WERI-Rb-1 (cell line): ENCODE measurements around the gene CST5.

Experiments
- DNase-seq: peaks from one replicate; pipeline ENCODE4 v3.0.0-alpha.2; 2020
- H3K27ac ChIP-seq: fragments of 250-450 bp; sonication (Bioruptor Pico); 2 replicates; pipeline ENCODE4 v1.5.1; 2020; ENCODE audit warnings: mild to moderate bottlenecking, moderate library complexity
- H3K27me3 ChIP-seq: fragments of 250-450 bp; sonication (Bioruptor Pico); 2 replicates; pipeline ENCODE4 v1.5.1; 2021; ENCODE audit warnings: mild to moderate bottlenecking, low read depth, moderate library complexity; ENCODE audit not compliant: insufficient read depth, severe bottlenecking
- H3K36me3 ChIP-seq: fragments of 250-450 bp; sonication (Bioruptor Pico); 2 replicates; pipeline ENCODE4 v1.5.1; 2020; ENCODE audit warnings: mild to moderate bottlenecking, moderate library complexity
- H3K4me3 ChIP-seq: 2 replicates; pipeline ENCODE4 v1.5.1; 2011; ENCODE audit warnings: low read depth, mild to moderate bottlenecking, control low read depth, low read length
- H3K9me3 ChIP-seq: fragments of 250-450 bp; sonication (Bioruptor Pico); 2 replicates; pipeline ENCODE4 v1.5.1; 2021; ENCODE audit warnings: mild to moderate bottlenecking, moderate library complexity; ENCODE audit not compliant: severe bottlenecking
- TF ChIP-seq, protein P1 (sequence below): IDR thresholded peaks from 2 replicates; pipeline ENCODE4 v1.5.1; 2011; ENCODE audit warnings: low read depth, mild to moderate bottlenecking, control low read depth, inconsistent platforms, low read length

The CST5 gene

DNA sequence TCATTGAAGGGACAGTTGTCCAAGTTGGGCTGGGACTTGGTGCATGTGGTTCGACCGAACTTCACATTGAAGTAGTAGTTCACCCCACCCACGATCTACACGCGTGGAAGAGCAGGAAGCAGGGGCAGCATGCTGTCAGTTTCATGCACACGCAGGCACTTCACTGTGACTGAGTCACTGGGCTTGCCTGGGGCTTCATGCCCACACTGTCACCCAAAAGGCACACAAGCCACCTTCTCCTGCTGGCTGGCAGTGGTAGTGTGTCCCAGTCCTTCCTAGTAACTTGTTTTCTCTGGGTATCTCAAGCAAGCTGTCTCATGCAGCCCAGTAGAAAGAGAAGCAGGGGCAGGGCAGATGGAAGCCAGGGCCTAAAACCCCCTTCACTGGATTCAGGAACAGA is 2.0 kb downstream of the CST5 start:
- Histone ChIP-seq H3K27me3 (no peaks in the 10 kb centered on the region), H3K36me3 (no peaks in the 10 kb centered on the region), H3K9me3 (no peaks in the 10 kb centered on the region), H3K27ac (no peak overlapping the region), H3K4me3 (no peak overlapping the region)
- TF ChIP-seq, protein P1, sequence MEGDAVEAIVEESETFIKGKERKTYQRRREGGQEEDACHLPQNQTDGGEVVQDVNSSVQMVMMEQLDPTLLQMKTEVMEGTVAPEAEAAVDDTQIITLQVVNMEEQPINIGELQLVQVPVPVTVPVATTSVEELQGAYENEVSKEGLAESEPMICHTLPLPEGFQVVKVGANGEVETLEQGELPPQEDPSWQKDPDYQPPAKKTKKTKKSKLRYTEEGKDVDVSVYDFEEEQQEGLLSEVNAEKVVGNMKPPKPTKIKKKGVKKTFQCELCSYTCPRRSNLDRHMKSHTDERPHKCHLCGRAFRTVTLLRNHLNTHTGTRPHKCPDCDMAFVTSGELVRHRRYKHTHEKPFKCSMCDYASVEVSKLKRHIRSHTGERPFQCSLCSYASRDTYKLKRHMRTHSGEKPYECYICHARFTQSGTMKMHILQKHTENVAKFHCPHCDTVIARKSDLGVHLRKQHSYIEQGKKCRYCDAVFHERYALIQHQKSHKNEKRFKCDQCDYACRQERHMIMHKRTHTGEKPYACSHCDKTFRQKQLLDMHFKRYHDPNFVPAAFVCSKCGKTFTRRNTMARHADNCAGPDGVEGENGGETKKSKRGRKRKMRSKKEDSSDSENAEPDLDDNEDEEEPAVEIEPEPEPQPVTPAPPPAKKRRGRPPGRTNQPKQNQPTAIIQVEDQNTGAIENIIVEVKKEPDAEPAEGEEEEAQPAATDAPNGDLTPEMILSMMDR: 0 out of 2 replicates have a peak, but pooled peaks have one; percentile 13
- DNase-seq: no peak

DNA sequence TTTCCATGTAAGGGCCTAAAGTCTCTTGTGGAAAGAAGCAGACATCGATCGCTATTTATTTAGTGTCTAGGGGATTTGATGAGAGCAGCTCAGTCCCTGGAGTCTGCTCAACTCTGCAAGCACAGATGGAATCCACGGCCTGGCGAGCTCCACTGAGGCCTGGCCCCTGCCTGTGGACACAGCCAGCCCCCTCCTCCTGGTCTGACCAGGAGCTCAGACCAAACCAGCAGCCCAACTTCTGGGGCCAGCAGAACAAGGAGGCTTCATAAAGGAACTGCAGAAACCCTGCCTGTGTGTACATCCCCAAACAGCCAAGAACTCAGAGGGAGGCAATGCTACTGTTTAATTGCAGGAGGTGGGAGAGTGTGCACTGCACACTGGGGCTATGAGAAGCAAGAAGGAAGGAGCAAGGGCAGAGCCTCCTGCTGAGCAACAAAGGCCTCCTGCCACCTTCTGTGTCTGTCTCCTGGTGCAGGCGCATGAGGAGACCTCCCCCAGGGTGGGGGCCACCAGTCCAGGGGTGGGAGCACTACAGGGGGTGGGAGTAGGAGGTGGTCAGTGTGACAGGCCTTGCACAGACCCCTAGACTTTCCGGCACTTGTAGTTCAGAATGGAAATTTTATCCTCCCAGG is 3.8 kb downstream of the CST5 start:
- TF ChIP-seq, protein P1: no peak

DNA sequence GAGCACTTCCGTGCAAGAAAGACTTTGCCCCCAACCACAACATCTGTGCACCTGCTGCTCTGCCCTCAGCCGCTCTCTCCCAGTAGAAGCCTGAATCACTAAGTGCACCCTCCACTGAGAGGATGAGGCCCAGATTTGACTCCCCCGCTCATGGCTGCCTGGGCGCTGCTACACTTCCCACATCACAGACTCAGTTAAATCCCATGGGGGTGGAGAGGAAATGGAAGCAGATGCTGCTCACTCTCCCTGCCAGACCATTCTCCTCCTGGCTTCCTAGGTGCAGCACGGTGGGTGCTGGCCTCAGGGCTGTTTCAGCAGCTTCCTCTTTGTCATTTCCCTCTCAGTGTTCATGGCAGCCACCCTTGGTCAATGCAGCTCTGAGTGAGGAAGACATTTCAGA is 4.8 kb downstream of the CST5 start:
- no peak overlapping the region for H3K27ac ChIP-seq
- no peaks in the 10 kb centered on the region for H3K9me3 ChIP-seq
- H3K36me3 ChIP-seq: no peaks in the 10 kb centered on the region
- peak; percentile 42 for DNase-seq
- TF ChIP-seq, protein P1: no peak
- H3K4me3 ChIP-seq: no peak overlapping the region
- H3K27me3 ChIP-seq: no peaks in the 10 kb centered on the region

More for the DNA sequence above, 3.8 kb downstream of the CST5 start:
- Histone ChIP-seq H3K4me3 (no peak overlapping the region), H3K27me3 (no peaks in the 10 kb centered on the region), H3K36me3 (no peaks in the 10 kb centered on the region), H3K9me3 (no peaks in the 10 kb centered on the region), H3K27ac (no peak overlapping the region)
- DNase-seq: no peak

DNA sequence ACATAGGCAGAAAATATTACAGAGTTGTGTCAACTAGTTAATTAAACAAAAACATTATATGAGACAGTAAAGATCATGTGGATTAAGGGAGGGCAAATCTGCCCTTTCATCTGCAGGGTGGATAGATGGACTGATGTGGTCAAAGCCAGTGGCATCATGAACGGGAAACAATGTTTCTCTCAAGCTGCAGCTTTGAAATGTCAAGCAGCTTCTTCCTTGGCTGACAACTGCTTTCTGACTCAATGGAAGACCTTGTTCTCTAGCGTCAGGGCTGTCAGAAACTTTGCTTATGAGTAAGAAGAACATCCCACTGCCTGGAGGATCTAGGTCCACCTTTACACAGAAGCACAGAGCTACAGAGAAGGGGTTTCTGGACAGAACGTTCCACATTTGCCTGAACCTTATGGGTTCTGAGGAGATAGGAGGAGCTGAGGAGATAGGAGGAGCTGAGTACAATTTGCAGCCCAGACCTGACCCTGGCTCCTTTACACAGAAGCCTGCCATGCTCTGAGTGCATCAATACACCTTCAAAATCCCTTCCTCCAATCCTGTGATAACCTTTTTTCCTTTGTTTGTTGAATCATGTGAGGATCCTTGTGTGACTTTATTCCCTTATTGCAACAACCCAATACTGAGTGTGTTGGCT is 6.1 kb downstream of the CST5 start:
- DNase-seq: no peak
- no peak overlapping the region for H3K27ac ChIP-seq
- no peaks in the 10 kb centered on the region for H3K36me3 ChIP-seq
- no peaks in the 10 kb centered on the region for H3K9me3 ChIP-seq
- TF ChIP-seq, protein P1: no peak
- no peaks in the 10 kb centered on the region for H3K27me3 ChIP-seq
- no peak overlapping the region for H3K4me3 ChIP-seq

DNA sequence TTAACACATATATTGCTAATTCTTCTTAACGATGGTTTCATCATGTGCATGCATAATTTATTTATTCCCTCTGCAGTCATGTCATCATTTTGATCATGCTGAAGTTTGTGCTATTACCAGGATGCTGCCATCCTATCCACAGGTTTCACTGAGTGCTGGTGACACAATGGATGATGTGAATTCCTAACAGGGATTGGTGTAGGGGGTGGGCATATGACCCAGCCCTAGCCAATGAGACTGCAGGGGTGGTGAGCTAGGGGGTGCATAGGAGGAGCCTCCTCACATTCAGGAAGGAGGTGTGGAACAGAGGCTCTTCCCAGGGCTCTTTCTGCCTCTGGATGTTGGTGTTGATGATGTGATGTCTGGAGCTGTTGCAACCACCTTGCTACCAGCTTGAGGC is 7.5 kb downstream of the CST5 start:
- DNase-seq: no peak
- no peak overlapping the region for H3K4me3 ChIP-seq
- H3K27me3 ChIP-seq: no peaks in the 10 kb centered on the region
- H3K27ac ChIP-seq: no peak overlapping the region
- H3K9me3 ChIP-seq: no peaks in the 10 kb centered on the region
- H3K36me3 ChIP-seq: no peaks in the 10 kb centered on the region
- TF ChIP-seq, protein P1: no peak

DNA sequence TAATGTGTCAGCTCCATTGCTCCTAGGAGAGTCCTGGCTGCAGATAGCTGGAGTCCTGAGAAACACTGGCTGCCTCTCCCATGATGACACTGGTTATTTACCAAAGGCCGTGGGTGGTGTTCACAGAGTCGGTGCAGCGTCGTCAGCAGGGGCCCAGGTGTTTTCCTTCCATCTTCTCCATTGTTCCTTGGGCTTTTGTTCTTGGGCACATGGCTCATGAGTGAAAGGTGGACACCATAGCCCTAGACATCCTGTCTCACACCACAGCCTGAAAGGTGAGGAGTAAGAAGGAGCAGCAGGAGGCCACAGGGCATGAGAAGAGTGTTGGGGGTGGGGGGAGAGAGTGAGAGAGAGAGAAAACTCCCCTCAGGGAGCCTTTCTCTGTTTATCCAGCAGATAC is 9.1 kb downstream of the CST5 start:
- no peak for DNase-seq
- TF ChIP-seq, protein P1: no peak
- Histone ChIP-seq H3K9me3 (no peaks in the 10 kb centered on the region), H3K27me3 (no peaks in the 10 kb centered on the region), H3K4me3 (no peak overlapping the region), H3K27ac (no peak overlapping the region), H3K36me3 (no peaks in the 10 kb centered on the region)
